Measurements from ENCODE around the gene EFNA5.

Gene EFNA5

GRCh38 chr5:107661650-107662044, 9.1 kb downstream of the EFNA5 start:
- H3K9me3 ChIP-seq (ENCODE audit: insufficient read depth, low read depth, low read length): no peaks in the 10 kb centered on the region

DNA sequence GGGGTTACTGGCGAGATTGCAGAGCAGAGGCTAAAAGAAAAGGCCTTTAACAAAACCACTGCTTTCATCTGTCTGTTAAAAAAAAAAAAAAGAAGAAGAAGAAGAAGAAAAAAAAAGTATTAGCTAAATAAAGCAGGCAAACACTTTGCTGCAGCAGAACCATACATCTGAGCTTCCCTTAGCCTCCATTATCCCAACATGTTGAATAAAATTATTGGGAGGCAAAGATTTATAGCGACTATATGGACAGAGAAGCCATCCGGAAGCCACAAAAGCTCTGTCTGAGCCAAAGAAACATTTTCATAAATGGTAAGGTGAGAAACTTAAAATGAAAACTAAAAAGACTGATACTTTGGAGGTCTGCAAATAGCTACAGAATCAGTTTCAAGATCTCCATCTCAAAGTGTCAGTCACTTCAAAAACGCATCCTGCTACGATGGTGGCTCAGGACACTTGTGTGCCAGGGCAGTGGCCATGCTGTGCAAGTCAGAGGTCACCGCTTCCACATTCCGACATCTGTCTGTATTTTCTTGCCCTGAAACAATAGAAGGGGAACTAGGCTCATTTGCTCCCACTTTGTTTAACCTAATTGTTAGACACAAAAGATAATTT, 9.6 kb downstream of the EFNA5 start:
- no peak overlapping the region for H3K9ac ChIP-seq (ENCODE audit: low read depth, low read length)
- H3K36me3 ChIP-seq (ENCODE audit: insufficient read depth, low read length): peaks cover 3% of the 10 kb centered on the region; the same call in 1 of the 2 replicates
- no peak overlapping the region for H3K27ac ChIP-seq (ENCODE audit: low read depth, low read length)
- H3K4me1 ChIP-seq (ENCODE audit: insufficient read depth, low read length): peaks cover 29% of the 10 kb centered on the region; the same call in 1 of the 2 replicates
- no peak overlapping the region for H3K4me3 ChIP-seq (ENCODE audit: low read length)
- 88% methylated on average over 7 of the region's 7 CpGs for WGBS
- H3K27me3 ChIP-seq (ENCODE audit: insufficient read depth, low read length): no peaks in the 10 kb centered on the region
- no peaks in the 10 kb centered on the region for H3K9me3 ChIP-seq (ENCODE audit: insufficient read depth, low read depth, low read length)

More at GRCh38 chr5:107661650-107662044, 9.1 kb downstream of the EFNA5 start:
- Histone ChIP-seq H3K36me3 (ENCODE audit: insufficient read depth, low read length) (peaks cover 3% of the 10 kb centered on the region; the same call in 1 of the 2 replicates), H3K9ac (ENCODE audit: low read depth, low read length) (no peak overlapping the region), H3K4me1 (ENCODE audit: insufficient read depth, low read length) (peaks cover 31% of the 10 kb centered on the region; the same call in 1 of the 2 replicates), H3K4me3 (ENCODE audit: low read length) (no peak overlapping the region), H3K27me3 (ENCODE audit: insufficient read depth, low read length) (no peaks in the 10 kb centered on the region), H3K27ac (ENCODE audit: low read depth, low read length) (no peak overlapping the region)
- WGBS: no CpG with 5 or more reads among the region's 1 CpG

- peaks cover 46% of the 10 kb centered on the region for H3K4me1 ChIP-seq (ENCODE audit: insufficient read depth, low read length)
- no peak overlapping the region for H3K4me3 ChIP-seq (ENCODE audit: low read length)
- H3K36me3 ChIP-seq (ENCODE audit: insufficient read depth, low read length): no peaks in the 10 kb centered on the region
- H3K9ac ChIP-seq (ENCODE audit: low read depth, low read length): no peak overlapping the region
- 86% methylated on average over 5 of the region's 5 CpGs for WGBS
- H3K27me3 ChIP-seq (ENCODE audit: insufficient read depth, low read length): no peaks in the 10 kb centered on the region
- no peaks in the 10 kb centered on the region for H3K9me3 ChIP-seq (ENCODE audit: insufficient read depth, low read depth, low read length)
- no peak overlapping the region for H3K27ac ChIP-seq (ENCODE audit: low read depth, low read length)
Observed at GRCh38 chr5:107658528-107658927, 12.2 kb downstream of the EFNA5 start.

DNA sequence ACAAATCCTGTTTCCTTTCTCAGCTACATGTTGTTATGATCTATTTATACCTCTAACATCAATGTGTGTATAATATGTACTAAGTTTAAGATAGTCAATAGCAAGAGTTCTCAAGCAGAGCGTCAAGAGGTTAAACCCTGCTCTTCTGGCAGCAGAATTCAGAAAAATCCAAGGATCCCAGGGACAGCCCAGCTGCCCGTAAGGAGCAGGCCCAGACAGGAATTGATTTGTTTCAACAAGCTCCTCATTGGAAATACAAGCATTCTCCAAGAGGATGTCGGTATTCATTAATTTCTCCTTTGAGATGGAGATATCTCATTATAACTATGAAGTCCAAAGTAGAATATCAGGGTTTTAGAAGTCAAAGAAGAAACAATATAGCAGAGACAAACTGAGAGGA, 14.9 kb downstream of the EFNA5 start:
- Histone ChIP-seq H3K4me3 (ENCODE audit: low read length) (no peak overlapping the region), H3K9me3 (ENCODE audit: insufficient read depth, low read depth, low read length) (no peaks in the 10 kb centered on the region), H3K27ac (ENCODE audit: low read depth, low read length) (no peak overlapping the region), H3K27me3 (ENCODE audit: insufficient read depth, low read length) (no peaks in the 10 kb centered on the region), H3K9ac (ENCODE audit: low read depth, low read length) (no peak overlapping the region), H3K36me3 (ENCODE audit: insufficient read depth, low read length) (no peaks in the 10 kb centered on the region), H3K4me1 (ENCODE audit: insufficient read depth, low read length) (peaks cover 56% of the 10 kb centered on the region)
- 86% methylated on average over 3 of the region's 3 CpGs for WGBS

- H3K27ac ChIP-seq (ENCODE audit: low read depth, low read length): no peak overlapping the region
- no peaks in the 10 kb centered on the region for H3K9me3 ChIP-seq (ENCODE audit: insufficient read depth, low read depth, low read length)
- H3K4me3 ChIP-seq (ENCODE audit: low read length): no peak overlapping the region
- 100% methylated on average over 1 of the region's 1 CpG for WGBS
- no peaks in the 10 kb centered on the region for H3K27me3 ChIP-seq (ENCODE audit: insufficient read depth, low read length)
- H3K4me1 ChIP-seq (ENCODE audit: insufficient read depth, low read length): peaks cover 64% of the 10 kb centered on the region
- H3K9ac ChIP-seq (ENCODE audit: low read depth, low read length): no peak overlapping the region
- no peaks in the 10 kb centered on the region for H3K36me3 ChIP-seq (ENCODE audit: insufficient read depth, low read length)
Observed at GRCh38 chr5:107654827-107655226, 15.9 kb downstream of the EFNA5 start.

GRCh38 chr5:107653685-107654084, 17.1 kb downstream of the EFNA5 start:
- no peak overlapping the region for H3K27ac ChIP-seq (ENCODE audit: low read depth, low read length)
- no peak overlapping the region for H3K9ac ChIP-seq (ENCODE audit: low read depth, low read length)
- WGBS: 76% methylated on average over 1 of the region's 2 CpGs
- H3K4me1 ChIP-seq (ENCODE audit: insufficient read depth, low read length): peaks cover 66% of the 10 kb centered on the region
- no peaks in the 10 kb centered on the region for H3K36me3 ChIP-seq (ENCODE audit: insufficient read depth, low read length)
- H3K4me3 ChIP-seq (ENCODE audit: low read length): no peak overlapping the region
- no peaks in the 10 kb centered on the region for H3K9me3 ChIP-seq (ENCODE audit: insufficient read depth, low read depth, low read length)
- no peaks in the 10 kb centered on the region for H3K27me3 ChIP-seq (ENCODE audit: insufficient read depth, low read length)

- H3K27me3 ChIP-seq (ENCODE audit: insufficient read depth, low read length): no peaks in the 10 kb centered on the region
- peak overlapping the region; percentile 17; the same call in 1 of the 2 replicates for H3K9ac ChIP-seq (ENCODE audit: low read depth, low read length)
- no peak overlapping the region for H3K4me3 ChIP-seq (ENCODE audit: low read length)
- no peaks in the 10 kb centered on the region for H3K9me3 ChIP-seq (ENCODE audit: insufficient read depth, low read depth, low read length)
- H3K4me1 ChIP-seq (ENCODE audit: insufficient read depth, low read length): peaks cover 65% of the 10 kb centered on the region
- no peaks in the 10 kb centered on the region for H3K36me3 ChIP-seq (ENCODE audit: insufficient read depth, low read length)
- no peak overlapping the region for H3K27ac ChIP-seq (ENCODE audit: low read depth, low read length)
- 55% methylated on average over 4 of the region's 4 CpGs for WGBS
Observed at GRCh38 chr5:107652839-107653607, 17.7 kb downstream of the EFNA5 start.

DNA sequence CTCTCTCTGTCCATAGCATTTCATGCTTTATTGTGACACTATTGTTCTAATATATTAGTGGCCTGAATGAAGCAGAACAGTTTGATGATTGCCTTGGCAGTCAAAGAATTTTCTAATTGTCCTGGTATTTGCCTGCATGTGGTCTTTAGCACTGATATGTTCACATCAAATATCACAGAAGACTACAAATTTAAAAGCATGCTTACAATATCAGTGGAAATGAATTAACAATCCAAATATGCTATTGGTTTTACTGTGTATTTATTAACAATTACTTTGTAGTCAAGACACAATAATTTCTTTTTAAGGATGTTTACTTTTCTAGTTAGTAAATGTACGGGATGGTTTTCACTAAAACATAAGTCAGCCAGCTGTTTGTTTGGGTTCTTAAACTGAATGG, 18.3 kb downstream of the EFNA5 start:
- WGBS: 100% methylated on average over 1 of the region's 1 CpG
- H3K9me3 ChIP-seq (ENCODE audit: insufficient read depth, low read depth, low read length): no peaks in the 10 kb centered on the region
- no peaks in the 10 kb centered on the region for H3K36me3 ChIP-seq (ENCODE audit: insufficient read depth, low read length)
- H3K27ac ChIP-seq (ENCODE audit: low read depth, low read length): no peak overlapping the region
- H3K4me1 ChIP-seq (ENCODE audit: insufficient read depth, low read length): peaks cover 62% of the 10 kb centered on the region
- H3K27me3 ChIP-seq (ENCODE audit: insufficient read depth, low read length): no peaks in the 10 kb centered on the region
- H3K4me3 ChIP-seq (ENCODE audit: low read length): no peak overlapping the region
- no peak overlapping the region for H3K9ac ChIP-seq (ENCODE audit: low read depth, low read length)

DNA sequence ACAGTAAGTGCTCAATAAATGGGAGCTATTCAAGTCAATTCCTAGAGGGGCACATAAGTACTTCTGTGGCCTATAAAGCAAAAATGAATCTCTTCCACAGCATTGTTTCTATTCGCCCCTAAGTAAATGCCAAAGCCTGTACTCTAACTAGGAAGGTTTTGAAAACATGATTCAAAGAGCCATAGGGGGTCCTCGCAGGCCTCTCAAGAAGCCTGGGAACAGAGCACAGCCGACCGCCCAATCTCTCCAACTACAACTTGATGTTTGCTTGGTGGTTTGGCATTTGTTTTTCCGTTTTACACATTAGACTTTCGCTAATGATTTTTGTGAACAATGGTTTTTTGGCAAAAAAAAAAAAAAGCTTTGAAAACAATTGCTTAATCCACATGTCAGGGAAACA, 19.4 kb downstream of the EFNA5 start:
- Histone ChIP-seq H3K9ac (ENCODE audit: low read depth, low read length) (no peak overlapping the region), H3K4me1 (ENCODE audit: insufficient read depth, low read length) (peaks cover 61% of the 10 kb centered on the region), H3K4me3 (ENCODE audit: low read length) (no peak overlapping the region), H3K9me3 (ENCODE audit: insufficient read depth, low read depth, low read length) (no peaks in the 10 kb centered on the region), H3K27ac (ENCODE audit: low read depth, low read length) (no peak overlapping the region), H3K27me3 (ENCODE audit: insufficient read depth, low read length) (no peaks in the 10 kb centered on the region), H3K36me3 (ENCODE audit: insufficient read depth, low read length) (no peaks in the 10 kb centered on the region)
- WGBS: 29% methylated on average over 5 of the region's 6 CpGs

- no peak overlapping the region for H3K9ac ChIP-seq (ENCODE audit: low read depth, low read length)
- no peaks in the 10 kb centered on the region for H3K27me3 ChIP-seq (ENCODE audit: insufficient read depth, low read length)
- H3K9me3 ChIP-seq (ENCODE audit: insufficient read depth, low read depth, low read length): no peaks in the 10 kb centered on the region
- peaks cover 19% of the 10 kb centered on the region for H3K4me1 ChIP-seq (ENCODE audit: insufficient read depth, low read length)
- H3K36me3 ChIP-seq (ENCODE audit: insufficient read depth, low read length): no peaks in the 10 kb centered on the region
- no peak overlapping the region for H3K27ac ChIP-seq (ENCODE audit: low read depth, low read length)
- H3K4me3 ChIP-seq (ENCODE audit: low read length): no peak overlapping the region
Observed at GRCh38 chr5:107646418-107646817, 24.3 kb downstream of the EFNA5 start.

GRCh38 chr5:107640568-107640967, 30.2 kb downstream of the EFNA5 start:
- H3K36me3 ChIP-seq (ENCODE audit: insufficient read depth, low read length): no peaks in the 10 kb centered on the region
- H3K27me3 ChIP-seq (ENCODE audit: insufficient read depth, low read length): no peaks in the 10 kb centered on the region
- no peak overlapping the region for H3K9ac ChIP-seq (ENCODE audit: low read depth, low read length)
- H3K27ac ChIP-seq (ENCODE audit: low read depth, low read length): no peak overlapping the region
- H3K4me3 ChIP-seq (ENCODE audit: low read length): no peak overlapping the region
- H3K9me3 ChIP-seq (ENCODE audit: insufficient read depth, low read depth, low read length): no peaks in the 10 kb centered on the region
- WGBS: 90% methylated on average over 3 of the region's 3 CpGs
- peaks cover 4% of the 10 kb centered on the region for H3K4me1 ChIP-seq (ENCODE audit: insufficient read depth, low read length)
